Fibroblast of mammary gland (primary cell): ENCODE results near the gene RALGPS1.

Experiments used
- DNase-seq: peaks from one replicate; pipeline ENCODE4 v3.0.0-alpha.2; 2010; ENCODE audit warnings: low read depth
- H3K4me3 ChIP-seq: 2 replicates; pipeline ENCODE4 v1.5.1; 2011; ENCODE audit warnings: low read depth, mild to moderate bottlenecking, low read length, moderate library complexity; ENCODE audit not compliant: control insufficient read depth
- TF ChIP-seq, protein P1 (sequence below): conservative IDR thresholded peaks from 2 replicates; pipeline ENCODE4 v1.5.1; 2011; ENCODE audit warnings: low read depth, low read length, inconsistent platforms; ENCODE audit not compliant: control insufficient read depth, insufficient read depth

RALGPS1 gene

GRCh38 chr9:126876531-126876930 is 38.1 kb upstream of the RALGPS1 start:
- no peak for DNase-seq
- H3K4me3 ChIP-seq: no peak overlapping the region
- TF ChIP-seq, protein P1, sequence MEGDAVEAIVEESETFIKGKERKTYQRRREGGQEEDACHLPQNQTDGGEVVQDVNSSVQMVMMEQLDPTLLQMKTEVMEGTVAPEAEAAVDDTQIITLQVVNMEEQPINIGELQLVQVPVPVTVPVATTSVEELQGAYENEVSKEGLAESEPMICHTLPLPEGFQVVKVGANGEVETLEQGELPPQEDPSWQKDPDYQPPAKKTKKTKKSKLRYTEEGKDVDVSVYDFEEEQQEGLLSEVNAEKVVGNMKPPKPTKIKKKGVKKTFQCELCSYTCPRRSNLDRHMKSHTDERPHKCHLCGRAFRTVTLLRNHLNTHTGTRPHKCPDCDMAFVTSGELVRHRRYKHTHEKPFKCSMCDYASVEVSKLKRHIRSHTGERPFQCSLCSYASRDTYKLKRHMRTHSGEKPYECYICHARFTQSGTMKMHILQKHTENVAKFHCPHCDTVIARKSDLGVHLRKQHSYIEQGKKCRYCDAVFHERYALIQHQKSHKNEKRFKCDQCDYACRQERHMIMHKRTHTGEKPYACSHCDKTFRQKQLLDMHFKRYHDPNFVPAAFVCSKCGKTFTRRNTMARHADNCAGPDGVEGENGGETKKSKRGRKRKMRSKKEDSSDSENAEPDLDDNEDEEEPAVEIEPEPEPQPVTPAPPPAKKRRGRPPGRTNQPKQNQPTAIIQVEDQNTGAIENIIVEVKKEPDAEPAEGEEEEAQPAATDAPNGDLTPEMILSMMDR: no peak

GRCh38 chr9:126877418-126877817 is 37.2 kb upstream of the RALGPS1 start:
- H3K4me3 ChIP-seq: no peak overlapping the region
- TF ChIP-seq, protein P1: no peak
- DNase-seq: no peak

GRCh38 chr9:126879288-126879687 is 35.3 kb upstream of the RALGPS1 start:
- DNase-seq: no peak
- no peak overlapping the region for H3K4me3 ChIP-seq
- TF ChIP-seq, protein P1: no peak

GRCh38 chr9:126880226-126880946 is 34.2 kb upstream of the RALGPS1 start:
- TF ChIP-seq, protein P1: no peak
- H3K4me3 ChIP-seq: no peak overlapping the region
- no peak for DNase-seq

GRCh38 chr9:126880947-126881332 is 33.6 kb upstream of the RALGPS1 start:
- no peak overlapping the region for H3K4me3 ChIP-seq
- TF ChIP-seq, protein P1: no peak
- DNase-seq: no peak

- H3K4me3 ChIP-seq: no peak overlapping the region
- TF ChIP-seq, protein P1: no peak
Measured at GRCh38 chr9:126882746-126883145, 31.8 kb upstream of the RALGPS1 start.

More at GRCh38 chr9:126882746-126883145, 31.8 kb upstream of the RALGPS1 start:
- no peak for DNase-seq
